ENCODE data around the gene TBC1D8.

TBC1D8 gene

GRCh38 chr2:101111917-101112771 lies 39.0 kb downstream of the TBC1D8 start:
- DNase-seq (ENCODE audit: low read depth in 2 of 2): no peak

GRCh38 chr2:101111262-101111838 lies 39.8 kb downstream of the TBC1D8 start:
- DNase-seq (ENCODE audit: low read depth in 2 of 2): no peak

GRCh38 chr2:101109451-101110118 lies 41.6 kb downstream of the TBC1D8 start:
- DNase-seq (ENCODE audit: low read depth in 2 of 2): no peak

- no peak for DNase-seq (ENCODE audit: low read depth in 2 of 2)
These were observed 42.8 kb downstream of the TBC1D8 start for GRCh38 chr2:101108357-101108756.

- no peak for DNase-seq (ENCODE audit: low read depth in 2 of 2)
These were observed 43.9 kb downstream of the TBC1D8 start for GRCh38 chr2:101107241-101107640.

GRCh38 chr2:101106453-101107181 lies 44.6 kb downstream of the TBC1D8 start:
- no peak for DNase-seq (ENCODE audit: low read depth in 2 of 2)

- no peak for DNase-seq (ENCODE audit: low read depth in 2 of 2)
These were observed 45.5 kb downstream of the TBC1D8 start for GRCh38 chr2:101105654-101106053.

- DNase-seq (ENCODE audit: low read depth in 2 of 2): no peak
These were observed 53.5 kb downstream of the TBC1D8 start for GRCh38 chr2:101097638-101098037.

- DNase-seq (ENCODE audit: low read depth in 2 of 2): no peak
These were observed 54.5 kb downstream of the TBC1D8 start for GRCh38 chr2:101096619-101097142.

GRCh38 chr2:101094351-101094750 lies 56.8 kb downstream of the TBC1D8 start:
- DNase-seq (ENCODE audit: low read depth in 2 of 2): no peak

GRCh38 chr2:101089942-101090799 lies 61.0 kb downstream of the TBC1D8 start:
- DNase-seq (ENCODE audit: low read depth in 2 of 2): no peak

GRCh38 chr2:101089419-101089818 lies 61.8 kb downstream of the TBC1D8 start:
- no peak for DNase-seq (ENCODE audit: low read depth in 2 of 2)

- DNase-seq (ENCODE audit: low read depth in 2 of 2): no peak
These were observed 63.5 kb downstream of the TBC1D8 start for GRCh38 chr2:101087638-101088037.

GRCh38 chr2:101083613-101084012 lies 67.6 kb downstream of the TBC1D8 start:
- DNase-seq (ENCODE audit: low read depth in 2 of 2): no peak

GRCh38 chr2:101082998-101083397 lies 68.2 kb downstream of the TBC1D8 start:
- no peak for DNase-seq (ENCODE audit: low read depth in 2 of 2)

- no peak for DNase-seq (ENCODE audit: low read depth in 2 of 2)
These were observed 69.7 kb downstream of the TBC1D8 start for GRCh38 chr2:101081375-101081907.

GRCh38 chr2:101080211-101081068 lies 70.7 kb downstream of the TBC1D8 start:
- DNase-seq (ENCODE audit: low read depth in 2 of 2): no peak

GRCh38 chr2:101076581-101076980 lies 74.6 kb downstream of the TBC1D8 start:
- DNase-seq (ENCODE audit: low read depth in 2 of 2): no peak

GRCh38 chr2:101064868-101065549 lies 86.2 kb downstream of the TBC1D8 start:
- DNase-seq (ENCODE audit: low read depth in 2 of 2): no peak
